ENCODE measurements around the gene MMP24OS.

The MMP24OS gene

DNA sequence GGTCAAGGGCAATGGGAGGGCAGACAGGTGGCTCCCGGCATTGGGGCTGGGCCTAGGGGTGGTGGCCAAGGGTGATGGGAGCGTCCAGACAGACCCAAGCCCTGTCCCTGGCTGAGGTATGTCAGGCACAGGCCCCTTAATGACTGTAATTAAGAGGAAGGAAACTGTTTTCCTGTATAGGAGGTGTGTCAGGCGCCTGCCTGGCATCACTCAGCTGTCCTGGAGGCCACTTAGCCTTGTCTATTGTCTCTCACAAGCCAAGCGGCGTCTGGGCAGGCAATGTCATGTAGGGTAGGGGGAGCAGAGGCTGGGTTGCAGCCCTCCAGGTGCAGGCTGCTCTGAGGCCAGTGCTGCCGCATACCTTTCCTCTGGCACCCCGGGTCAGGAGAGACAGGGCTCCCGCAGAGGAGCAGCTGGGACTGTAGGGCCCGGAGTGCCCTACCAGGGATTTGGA is 18.2 kb upstream of the MMP24OS start:
- TF ChIP-seq, protein P1, sequence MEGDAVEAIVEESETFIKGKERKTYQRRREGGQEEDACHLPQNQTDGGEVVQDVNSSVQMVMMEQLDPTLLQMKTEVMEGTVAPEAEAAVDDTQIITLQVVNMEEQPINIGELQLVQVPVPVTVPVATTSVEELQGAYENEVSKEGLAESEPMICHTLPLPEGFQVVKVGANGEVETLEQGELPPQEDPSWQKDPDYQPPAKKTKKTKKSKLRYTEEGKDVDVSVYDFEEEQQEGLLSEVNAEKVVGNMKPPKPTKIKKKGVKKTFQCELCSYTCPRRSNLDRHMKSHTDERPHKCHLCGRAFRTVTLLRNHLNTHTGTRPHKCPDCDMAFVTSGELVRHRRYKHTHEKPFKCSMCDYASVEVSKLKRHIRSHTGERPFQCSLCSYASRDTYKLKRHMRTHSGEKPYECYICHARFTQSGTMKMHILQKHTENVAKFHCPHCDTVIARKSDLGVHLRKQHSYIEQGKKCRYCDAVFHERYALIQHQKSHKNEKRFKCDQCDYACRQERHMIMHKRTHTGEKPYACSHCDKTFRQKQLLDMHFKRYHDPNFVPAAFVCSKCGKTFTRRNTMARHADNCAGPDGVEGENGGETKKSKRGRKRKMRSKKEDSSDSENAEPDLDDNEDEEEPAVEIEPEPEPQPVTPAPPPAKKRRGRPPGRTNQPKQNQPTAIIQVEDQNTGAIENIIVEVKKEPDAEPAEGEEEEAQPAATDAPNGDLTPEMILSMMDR (IDR thresholded peaks at IDR 0.05), result no peak

DNA sequence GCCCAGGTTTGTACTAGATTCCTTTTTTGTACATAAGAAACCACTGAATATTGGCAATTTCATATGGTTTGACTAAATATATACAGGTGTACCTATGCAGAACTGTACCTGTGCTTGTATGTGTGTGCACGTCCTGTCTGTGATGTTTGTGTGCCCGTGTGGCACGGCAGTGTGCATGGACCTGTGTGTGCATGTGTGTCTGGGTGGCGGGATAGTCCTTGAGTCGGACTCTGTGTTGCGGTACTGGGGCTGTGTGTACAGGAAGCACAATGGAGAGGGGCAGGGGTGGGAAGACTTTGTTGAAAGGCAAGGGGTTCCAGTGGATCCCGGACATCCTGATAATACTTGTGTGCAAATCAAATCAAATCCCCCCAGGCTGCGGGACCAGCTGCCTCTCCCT is 17.8 kb upstream of the MMP24OS start:
- TF ChIP-seq, protein P1 (IDR thresholded peaks at IDR 0.05), result no peak

GRCh38 chr20:35295058-35295457 is 17.1 kb upstream of the MMP24OS start:
- TF ChIP-seq, protein P1 (IDR thresholded peaks at IDR 0.05), result no peak

DNA sequence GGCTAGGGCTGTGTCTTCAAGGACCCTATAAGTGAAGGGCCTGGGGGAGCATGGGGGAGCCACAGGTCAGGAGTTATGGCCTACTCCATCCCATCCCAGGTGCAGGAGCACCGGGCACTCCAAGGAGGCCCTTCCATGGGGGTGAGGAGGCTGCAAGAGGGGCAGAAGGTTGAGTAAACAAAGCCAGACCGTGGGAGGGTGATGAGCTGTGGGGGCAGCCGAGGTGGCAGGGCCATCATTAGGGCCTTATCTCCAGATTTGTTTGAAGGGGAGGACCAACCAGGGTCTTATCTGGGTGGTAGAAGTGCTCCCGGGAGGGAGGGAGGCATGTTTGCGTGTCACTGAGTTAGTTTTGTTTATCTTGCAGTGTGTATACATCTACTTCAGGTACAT is 16.4 kb upstream of the MMP24OS start:
- TF ChIP-seq, protein P1 (IDR thresholded peaks at IDR 0.05), result no peak

DNA sequence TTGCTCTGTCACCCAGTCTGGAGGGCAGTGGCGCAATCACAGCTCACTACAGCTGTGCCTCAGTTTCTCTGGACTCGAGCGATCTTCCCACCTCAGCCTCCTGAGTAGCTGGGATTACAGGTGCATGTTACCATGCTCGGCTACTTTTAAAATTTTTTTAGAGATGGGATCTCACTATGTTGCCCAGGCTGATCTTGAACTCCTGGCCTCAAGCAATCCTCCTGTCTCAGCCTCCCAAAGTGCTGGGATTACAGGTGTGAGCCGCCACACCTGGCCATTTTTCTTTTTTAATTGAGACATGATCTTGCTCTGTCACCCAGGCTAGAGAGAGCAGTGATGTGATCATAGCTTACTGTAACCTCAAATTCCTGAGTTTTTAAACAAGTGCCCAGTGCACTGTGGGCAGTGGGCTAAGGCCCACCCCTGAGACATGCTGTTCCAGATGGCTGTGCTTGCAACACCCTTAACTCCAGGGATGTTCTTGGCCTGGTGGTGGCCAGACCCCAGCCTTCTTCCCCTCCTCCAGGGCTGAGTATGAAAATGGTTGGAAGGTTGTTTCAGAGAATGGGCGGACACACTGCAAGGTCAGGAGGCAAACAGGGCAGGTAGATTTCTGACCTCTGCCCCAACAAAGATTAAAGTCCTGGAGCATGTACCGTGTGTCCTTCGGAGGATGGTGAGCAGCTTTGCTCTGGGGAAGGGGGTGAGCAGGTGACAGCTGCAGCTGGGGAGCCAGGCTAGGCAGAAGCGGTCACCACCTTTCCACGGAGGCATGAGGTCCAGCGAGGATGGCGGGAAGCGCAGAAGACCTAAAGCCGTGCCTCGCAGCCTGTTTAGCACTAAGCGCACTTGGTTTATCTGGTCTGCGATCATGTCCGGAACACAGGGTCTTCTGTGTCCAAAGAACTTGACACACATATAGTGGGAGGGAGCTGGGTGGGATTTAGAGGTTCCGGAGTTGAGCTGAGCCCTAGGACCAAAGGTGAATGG is 15.7 kb upstream of the MMP24OS start:
- TF ChIP-seq, protein P1 (IDR thresholded peaks at IDR 0.05), result no peak

GRCh38 chr20:35292504-35293285 is 14.8 kb upstream of the MMP24OS start:
- TF ChIP-seq, protein P1 (IDR thresholded peaks at IDR 0.05), result no peak

DNA sequence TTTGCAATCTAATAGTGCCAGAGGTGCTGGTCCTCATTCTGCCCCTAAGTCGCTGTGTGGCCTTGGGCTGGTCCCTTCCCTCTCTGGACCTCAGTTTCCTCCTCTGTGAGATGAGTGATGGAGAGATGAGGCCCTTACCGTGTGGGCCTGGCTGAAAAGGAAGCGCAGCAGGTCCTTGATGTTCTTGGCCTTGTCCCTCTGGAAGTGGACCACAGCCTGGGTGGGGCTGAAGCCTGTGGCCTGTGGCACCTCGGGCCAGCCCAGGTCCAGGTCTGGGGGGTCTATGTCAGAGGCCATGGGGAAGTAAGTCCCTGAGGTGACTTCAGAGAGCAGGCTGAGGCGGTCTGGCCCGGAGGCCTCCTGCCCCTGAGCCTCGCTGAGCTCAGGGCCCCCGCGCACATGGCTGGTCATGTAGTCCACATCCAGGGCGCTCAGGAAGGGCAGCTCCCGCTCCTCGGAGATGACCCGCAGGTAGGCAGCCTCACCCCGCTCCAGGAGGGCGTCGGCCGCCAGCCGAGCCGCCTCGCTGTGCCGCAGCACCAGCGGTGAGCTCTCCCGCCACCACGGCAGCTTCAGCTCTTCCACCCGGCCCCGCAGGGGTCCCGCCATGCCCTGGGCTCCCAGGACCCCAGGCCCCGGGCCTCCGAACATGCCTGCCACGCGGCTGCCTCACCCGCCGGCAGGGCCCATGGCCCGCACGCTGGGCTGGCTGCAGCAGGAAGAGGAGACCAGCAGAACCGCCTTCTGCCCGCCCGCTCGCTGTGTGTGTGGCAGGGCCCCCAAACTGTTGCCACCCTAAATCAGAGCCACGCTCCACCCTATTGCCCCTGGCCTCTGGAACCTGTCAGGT is 14.0 kb upstream of the MMP24OS start, which contains the start of gene FAM83C:
TSS of gene FAM83C (minus strand) at position 772 of the 850 bp plus-strand sequence. CDS start at position 651, 121 bp downstream.
- TF ChIP-seq, protein P1 (IDR thresholded peaks at IDR 0.05), result no peak

Measured in LNCAP (cell line).